ENCODE measurements around the gene SLC39A2. TPM values are rescaled to one million over a fixed set of nuclear protein-coding genes. Genes with fewer than 3 reads are reported as not detected.

Gene SLC39A2
- total RNA-seq, 1 experiment from 2014 or later: 0.88 TPM

DNA sequence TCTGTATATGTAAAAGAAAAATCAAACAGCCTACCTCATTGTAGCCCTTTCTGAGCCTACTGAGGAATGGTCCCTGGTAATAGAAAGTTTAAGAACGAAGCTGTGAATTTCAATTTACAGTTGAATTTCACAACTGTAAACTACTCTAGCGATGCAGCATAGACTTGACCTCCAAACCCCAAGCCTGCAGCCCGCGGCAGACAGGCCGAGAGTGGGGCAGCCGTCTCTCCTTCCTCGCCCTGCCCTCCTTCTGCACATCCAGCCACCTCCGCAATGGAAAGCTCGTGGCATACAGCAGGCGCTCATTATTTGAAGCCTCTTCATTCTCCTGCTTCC is 28.5 kb upstream of the SLC39A2 start:
- no peak for DNase-seq
- CTCF ChIA-PET: interaction anchor here (0.6 to 2.3 kb wide), 24 partner anchors 10 to 289 kb away, joined by 3 to 45 read pairs (median 6); partner anchors contain the start of gene SLC39A2

DNA sequence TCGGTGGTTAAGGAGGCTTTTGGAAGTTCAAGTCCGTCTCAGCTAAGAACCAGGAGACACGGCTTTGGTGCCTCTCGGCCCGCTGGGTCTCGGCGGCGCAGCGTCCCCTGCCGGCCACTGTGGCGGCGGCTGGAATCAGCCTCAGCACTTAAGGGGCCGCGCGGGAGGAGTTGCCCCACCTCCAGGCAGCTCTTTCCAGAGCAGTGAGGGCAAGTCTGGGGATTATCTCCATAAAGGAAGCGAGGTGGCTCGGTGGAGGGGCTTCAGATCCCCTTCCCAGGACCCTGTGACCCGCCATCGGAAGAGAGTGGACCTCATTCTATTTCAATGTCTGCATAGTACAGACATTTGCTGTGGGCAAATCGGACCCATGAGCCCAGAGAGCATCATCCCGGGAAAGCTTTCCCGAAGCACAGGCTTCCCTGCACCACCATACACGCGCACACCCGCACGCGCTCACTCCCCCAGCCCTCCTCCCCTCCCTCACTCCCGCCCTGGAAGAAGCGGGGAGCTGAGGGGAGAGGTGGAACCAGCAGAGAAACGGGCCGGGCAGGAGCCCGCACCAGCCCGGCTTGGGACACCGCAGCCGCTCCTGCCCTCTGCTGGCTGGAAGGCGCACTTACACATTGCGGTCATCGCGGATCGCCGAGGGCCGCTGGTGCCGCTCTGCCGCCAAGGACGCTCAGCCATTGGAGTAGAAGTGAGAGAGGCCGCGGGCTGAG is 27.9 kb upstream of the SLC39A2 start:
- H3K36me3 Mint-ChIP-seq (ENCODE audit: insufficient read depth, unreplicated experiment): no peaks in the 10 kb centered on the region
- Histone ChIP-seq H3K36me3 (ENCODE audit: control insufficient read depth, insufficient read depth, low read length) (no peaks in the 10 kb centered on the region), H3K4me1 (peaks cover 29% of the 10 kb centered on the region), H3K27me3 (replicated peaks; ENCODE audit: control insufficient read depth, insufficient read depth, low read length) (no peaks in the 10 kb centered on the region), H3K4me3 (ENCODE audit: low read depth, low read length) (peak overlapping the region; percentile 71), H3K9me3 (no peaks in the 10 kb centered on the region)
- peak; percentile 75 to 99 for TF ChIP-seq CTCF (IDR thresholded peaks at IDR 0.05; ENCODE audit: insufficient read depth in 1 of 2, low read depth in 1 of 2, low read length in 1 of 2, severe bottlenecking in 1 of 2, unreplicated experiment in 1 of 2)
- peak overlapping the region; percentile 88 for H3K4me3 Mint-ChIP-seq (ENCODE audit: unreplicated experiment)
- POLR2A ChIA-PET: interaction anchor here (0.6 kb wide), 2 partner anchors 10 to 289 kb away, joined by 3 to 6 read pairs; no protein-coding TSS in a partner anchor
- H3K4me1 Mint-ChIP-seq (ENCODE audit: low read depth, unreplicated experiment): peaks cover 23% of the 10 kb centered on the region
- intact Hi-C loops (cut with micrococcal nuclease; ENCODE audit: unreplicated experiment): loop anchor here (1.0 to 5.0 kb wide), 4 partner anchors 19 to 274 kb away; no protein-coding TSS in a partner anchor
- peaks cover 11% of the 10 kb centered on the region for H3K27me3 Mint-ChIP-seq (ENCODE audit: insufficient read depth, unreplicated experiment)
- DNase-seq: peak; percentile 84 to 92
- CTCF ChIA-PET: interaction anchor here (0.5 to 2.3 kb wide), 35 partner anchors 10 to 1194 kb away, joined by 3 to 45 read pairs (median 4); partner anchors contain the start of genes NDRG2 and SLC39A2
- H3K9me3 Mint-ChIP-seq (ENCODE audit: unreplicated experiment): no peaks in the 10 kb centered on the region
- no TSS peak for BruUV-seq (replicated peaks)
- H3K27ac Mint-ChIP-seq (ENCODE audit: unreplicated experiment): peak overlapping the region; percentile 66

More for the DNA sequence above, 28.5 kb upstream of the SLC39A2 start:
- Histone ChIP-seq H3K36me3 (ENCODE audit: control insufficient read depth, insufficient read depth, low read length) (no peaks in the 10 kb centered on the region), H3K4me3 (ENCODE audit: low read depth, low read length) (peak overlapping the region; percentile 71), H3K27me3 (replicated peaks; ENCODE audit: control insufficient read depth, insufficient read depth, low read length) (no peaks in the 10 kb centered on the region), H3K4me1 (peaks cover 29% of the 10 kb centered on the region), H3K9me3 (no peaks in the 10 kb centered on the region)
- Mint-ChIP-seq H3K36me3 (ENCODE audit: insufficient read depth, unreplicated experiment) (no peaks in the 10 kb centered on the region), H3K27me3 (ENCODE audit: insufficient read depth, unreplicated experiment) (peaks cover 11% of the 10 kb centered on the region), H3K4me3 (ENCODE audit: unreplicated experiment) (peak overlapping the region; percentile 88), H3K27ac (ENCODE audit: unreplicated experiment) (peak overlapping the region; percentile 66), H3K4me1 (ENCODE audit: low read depth, unreplicated experiment) (peaks cover 23% of the 10 kb centered on the region), H3K9me3 (ENCODE audit: unreplicated experiment) (no peaks in the 10 kb centered on the region)
- BruUV-seq (replicated peaks): no TSS peak
- intact Hi-C loops (cut with micrococcal nuclease; ENCODE audit: unreplicated experiment): loop anchor here (5.0 kb wide), 1 partner anchor 98 kb away; no protein-coding TSS in a partner anchor
- no peak for TF ChIP-seq CTCF (IDR thresholded peaks at IDR 0.05; ENCODE audit: insufficient read depth in 1 of 2, low read depth in 1 of 2, low read length in 1 of 2, severe bottlenecking in 1 of 2, unreplicated experiment in 1 of 2)
- POLR2A ChIA-PET: interaction anchor here (0.6 kb wide), 1 partner anchor 9 kb away, joined by 6 read pairs; no protein-coding TSS in a partner anchor

- intact Hi-C loops (cut with micrococcal nuclease; ENCODE audit: unreplicated experiment): loop anchor here (1.0 to 5.0 kb wide), 4 partner anchors 19 to 274 kb away; no protein-coding TSS in a partner anchor
- POLR2A ChIA-PET: interaction anchor here (0.6 kb wide), 1 partner anchor 290 kb away, joined by 3 read pairs; no protein-coding TSS in a partner anchor
- Mint-ChIP-seq H3K27me3 (ENCODE audit: insufficient read depth, unreplicated experiment) (peaks cover 11% of the 10 kb centered on the region), H3K4me1 (ENCODE audit: low read depth, unreplicated experiment) (peaks cover 26% of the 10 kb centered on the region), H3K36me3 (ENCODE audit: insufficient read depth, unreplicated experiment) (no peaks in the 10 kb centered on the region), H3K9me3 (ENCODE audit: unreplicated experiment) (no peaks in the 10 kb centered on the region), H3K4me3 (ENCODE audit: unreplicated experiment) (peak overlapping the region; percentile 88), H3K27ac (ENCODE audit: unreplicated experiment) (peak overlapping the region; percentile 66)
- H3K4me1 ChIP-seq: peaks cover 29% of the 10 kb centered on the region
- H3K36me3 ChIP-seq (ENCODE audit: control insufficient read depth, insufficient read depth, low read length): no peaks in the 10 kb centered on the region
- BruUV-seq (replicated peaks): no TSS peak
- TF ChIP-seq CTCF (IDR thresholded peaks at IDR 0.05; ENCODE audit: insufficient read depth in 1 of 2, low read depth in 1 of 2, low read length in 1 of 2, severe bottlenecking in 1 of 2, unreplicated experiment in 1 of 2): no peak
- H3K27me3 ChIP-seq (replicated peaks; ENCODE audit: control insufficient read depth, insufficient read depth, low read length): no peaks in the 10 kb centered on the region
- CTCF ChIA-PET: interaction anchor here (0.5 to 2.3 kb wide), 24 partner anchors 10 to 1194 kb away, joined by 3 to 45 read pairs (median 5); partner anchors contain the start of genes NDRG2 and SLC39A2
- DNase-seq: no peak
- peak overlapping the region; percentile 71 for H3K4me3 ChIP-seq (ENCODE audit: low read depth, low read length)
- H3K9me3 ChIP-seq: no peaks in the 10 kb centered on the region
Measured at GRCh38 chr14:20971705-20972021, 27.4 kb upstream of the SLC39A2 start.

All from Caco-2 (cell line).